Measurements from ENCODE around the gene FMN2.

GRCh38 chr1:240306673-240307072 is 215.0 kb downstream of the FMN2 start:
- TF ChIP-seq CTCF (IDR thresholded peaks at IDR 0.05), result no peak
- TF ChIP-seq POLR2A (IDR thresholded peaks at IDR 0.05), result no peak
- TF ChIP-seq POLR2AphosphoS5 (IDR thresholded peaks at IDR 0.05), result no peak
